HG02678 (cell line): ENCODE data around the gene DOCK3.
"Not testable (repeated sequence)": the region's sequence is repeated elsewhere in the genome, so short reads cannot be mapped to it uniquely, and the experiment has no call there.

ENCODE experiments used
- ATAC-seq: cut with Tn5 transposase; IDR thresholded peaks from one replicate; pipeline ENCODE4 v1.9.1; 2021; ENCODE audit warnings: mild to moderate bottlenecking, moderate library complexity; ENCODE audit not compliant: unreplicated experiment

The DOCK3 gene

GRCh38 chr3:50978586-50978985, 303.9 kb downstream of the DOCK3 start:
- ATAC-seq = not testable (repeated sequence)

GRCh38 chr3:50978991-50979667, 304.4 kb downstream of the DOCK3 start:
- ATAC-seq = no peak

DNA sequence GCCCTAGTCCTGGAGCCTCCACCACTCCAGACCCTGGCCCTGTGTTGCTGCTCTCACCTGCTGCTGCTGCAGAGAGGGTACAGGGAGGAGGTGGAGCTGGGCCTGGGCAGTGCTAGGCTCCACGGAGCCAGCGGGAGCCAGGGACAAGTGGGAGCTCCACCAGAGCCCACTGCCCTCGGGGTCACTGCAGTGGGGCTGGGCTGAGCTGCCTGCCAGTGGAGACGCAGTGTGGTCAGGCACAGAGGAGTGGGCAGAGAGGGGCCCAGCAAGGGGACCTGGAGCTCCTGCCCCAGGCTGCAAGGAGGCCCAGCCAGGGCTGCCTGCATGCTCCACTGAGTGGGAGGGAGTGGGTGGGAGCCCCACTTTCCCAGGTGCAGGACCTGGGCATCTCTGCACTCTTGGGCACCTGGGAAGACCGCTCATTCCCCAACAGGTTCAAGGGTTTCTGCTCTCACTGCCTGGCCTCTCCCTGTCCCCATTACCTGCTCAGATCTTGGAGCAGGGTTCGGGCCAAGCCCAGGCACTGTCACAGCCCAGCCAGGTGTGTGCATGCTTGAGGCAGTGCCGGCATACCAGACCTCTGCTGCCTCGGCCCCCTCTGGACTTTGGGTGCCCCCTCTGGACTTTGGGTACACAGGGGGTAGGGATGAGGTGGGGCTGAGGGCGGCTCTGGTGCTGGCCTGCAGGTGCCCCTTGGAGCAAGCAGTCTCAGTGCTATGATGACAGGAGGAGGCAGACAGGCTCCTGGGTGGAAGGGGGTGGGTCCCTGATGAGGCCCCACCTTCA, 308.0 kb downstream of the DOCK3 start:
- ATAC-seq = no peak

- ATAC-seq = no peak
These were observed 309.2 kb downstream of the DOCK3 start for GRCh38 chr3:50983887-50984286.

DNA sequence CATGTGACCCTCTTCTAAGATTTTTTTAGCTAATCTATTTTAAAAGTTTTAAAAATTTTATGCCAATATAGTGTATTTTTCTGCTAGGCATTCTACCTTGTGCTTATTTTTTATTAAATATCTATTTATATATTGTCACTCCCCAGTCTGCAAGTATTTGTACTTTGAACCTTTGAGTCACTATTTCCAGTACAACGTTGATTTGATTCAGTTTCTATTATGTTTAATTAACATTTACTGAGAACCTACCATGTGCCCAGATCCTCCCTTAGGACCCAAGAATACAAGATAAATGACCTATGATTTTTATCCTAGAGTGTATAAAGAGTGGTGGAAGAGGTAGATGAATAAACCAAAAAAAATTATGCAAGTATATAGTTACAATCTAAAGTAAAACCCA, 311.2 kb downstream of the DOCK3 start:
- no peak for ATAC-seq

DNA sequence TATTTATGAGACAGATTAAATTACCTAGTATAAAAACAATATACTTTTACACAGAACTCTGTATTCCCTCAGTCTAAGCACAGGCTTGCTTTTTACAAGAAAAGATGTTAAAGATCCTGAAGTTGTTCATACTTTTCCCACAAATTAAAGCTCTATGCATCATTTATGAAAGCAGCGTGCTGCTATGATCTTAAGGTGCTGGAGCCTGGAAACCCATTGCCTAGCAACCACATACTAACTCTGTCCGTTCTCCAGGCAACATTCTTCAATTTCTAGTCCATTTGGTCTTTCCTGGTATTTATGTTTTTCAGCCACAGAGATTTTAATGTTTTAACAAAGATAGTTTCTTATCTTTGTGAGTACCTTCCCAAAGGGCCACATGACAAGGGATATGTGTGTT, 312.0 kb downstream of the DOCK3 start:
- no peak for ATAC-seq

DNA sequence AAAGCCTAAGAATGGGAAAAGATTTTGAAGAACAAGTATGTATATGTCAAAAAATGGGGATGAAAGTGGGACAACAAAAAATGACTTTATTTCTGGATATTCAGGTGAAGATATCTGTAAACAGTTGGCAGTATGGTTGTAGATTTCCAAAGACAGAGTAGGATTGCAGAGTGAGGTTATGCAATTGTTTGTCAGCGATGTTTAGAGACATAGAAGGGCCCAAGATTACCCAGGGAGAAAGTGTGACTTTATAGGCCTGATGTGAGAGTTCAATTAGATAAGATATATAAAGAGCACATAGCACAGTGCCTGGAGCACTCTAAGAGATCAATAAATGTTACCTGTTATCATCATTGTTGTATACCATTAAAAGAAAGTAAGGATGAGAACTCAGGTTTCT, 319.8 kb downstream of the DOCK3 start:
- no peak for ATAC-seq

- ATAC-seq = no peak
These were observed 320.5 kb downstream of the DOCK3 start for GRCh38 chr3:50995085-50995824.

GRCh38 chr3:51002495-51002894, 327.8 kb downstream of the DOCK3 start:
- no peak for ATAC-seq

DNA sequence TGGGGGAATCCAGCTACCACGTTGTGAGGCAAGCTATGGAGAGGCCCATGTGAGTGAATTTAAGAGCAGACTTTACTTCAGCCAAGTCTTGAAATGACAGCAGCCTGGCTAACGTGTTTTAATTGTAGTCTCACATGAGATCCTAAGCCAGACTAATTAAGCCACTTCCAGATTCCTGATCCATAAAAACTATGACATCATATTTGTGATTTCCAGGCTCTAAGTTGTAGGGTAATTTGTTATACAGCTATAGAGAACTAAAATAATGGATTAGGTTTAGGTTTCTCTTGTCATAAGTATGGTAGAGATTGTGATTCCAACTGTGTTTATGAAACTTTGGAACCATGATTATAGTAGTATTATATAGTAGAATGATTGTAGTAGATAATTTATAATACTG, 329.5 kb downstream of the DOCK3 start:
- no peak for ATAC-seq

DNA sequence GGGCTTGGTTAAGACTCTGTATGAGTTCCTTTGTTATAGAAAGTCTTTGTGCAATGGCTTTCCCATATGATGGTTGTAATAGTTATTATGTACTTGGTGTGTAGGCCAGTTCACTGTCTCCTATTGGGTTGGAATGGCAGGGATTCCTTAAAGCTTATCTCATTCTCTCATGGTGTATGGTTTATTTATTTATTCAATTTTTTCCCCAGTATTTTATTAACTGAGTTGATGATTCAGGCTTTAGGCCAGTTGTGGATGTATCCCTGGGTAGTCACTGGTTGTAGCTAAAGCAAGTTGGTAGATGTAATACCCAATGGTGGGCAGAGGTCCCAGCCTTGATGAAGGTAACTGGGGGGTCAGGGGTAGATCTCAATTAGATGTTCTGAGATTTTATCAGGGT, 349.4 kb downstream of the DOCK3 start:
- no peak for ATAC-seq

DNA sequence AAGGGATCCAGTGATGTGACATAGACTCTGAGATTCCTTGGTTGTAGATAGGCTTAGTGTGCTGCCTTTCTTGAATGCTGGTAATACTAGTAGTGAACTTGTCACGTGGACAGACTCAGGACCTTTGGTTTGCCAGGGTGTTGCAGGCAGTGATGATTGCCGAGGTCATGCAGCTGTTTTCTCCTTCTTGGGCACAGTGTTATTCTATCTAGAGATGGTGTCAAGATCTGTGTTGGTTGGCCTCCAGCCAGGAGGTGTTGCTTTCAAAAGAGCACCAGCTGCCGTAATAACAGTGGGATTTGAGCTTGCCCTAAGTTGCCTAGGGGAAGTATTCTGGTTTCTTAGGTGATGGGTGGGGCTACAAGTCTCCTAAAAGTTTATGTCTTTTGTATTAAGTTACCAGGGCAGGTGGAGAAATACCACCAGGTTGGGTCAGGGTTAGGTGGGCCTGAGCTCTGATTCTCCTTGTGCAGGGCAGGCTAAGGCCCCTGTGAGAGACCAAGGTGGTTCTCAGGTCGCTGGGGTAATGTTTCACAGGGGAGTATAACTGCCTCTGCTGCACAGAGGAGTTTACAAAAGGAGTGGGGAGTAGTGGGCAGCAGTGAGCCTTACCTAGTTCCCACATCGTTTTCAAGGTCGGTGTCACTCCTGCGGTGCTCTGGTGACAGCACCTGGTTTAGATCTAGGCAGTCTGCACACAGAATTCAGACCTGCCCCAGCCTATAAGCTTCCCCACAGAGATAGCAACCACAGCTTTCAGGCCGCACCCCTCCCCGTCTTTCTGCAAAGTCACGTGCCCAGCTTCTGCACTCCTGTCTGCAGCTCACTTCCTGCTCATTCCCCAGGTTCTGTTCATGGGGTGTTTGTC, 350.3 kb downstream of the DOCK3 start:
- ATAC-seq = no peak

DNA sequence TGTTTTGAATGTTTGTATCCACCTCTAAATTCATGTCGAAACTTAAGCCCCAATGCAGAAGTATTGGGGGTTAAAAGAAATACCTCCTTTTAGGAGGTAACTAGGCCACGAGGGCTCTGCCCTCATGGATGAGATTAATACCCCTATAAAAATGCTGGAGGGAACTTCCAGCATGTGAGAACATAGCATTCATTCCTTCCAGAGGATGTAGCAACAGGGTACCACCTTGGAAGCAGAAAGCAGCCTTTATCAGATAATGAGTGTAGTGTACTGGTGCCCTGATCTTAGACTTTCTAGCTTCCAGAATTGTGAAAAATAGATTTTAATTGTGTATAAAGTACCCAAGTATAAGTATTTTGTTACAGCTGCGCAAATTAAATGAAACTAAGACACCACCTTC, 356.9 kb downstream of the DOCK3 start:
- ATAC-seq = no peak

GRCh38 chr3:51035630-51036029, 360.9 kb downstream of the DOCK3 start:
- no peak for ATAC-seq

DNA sequence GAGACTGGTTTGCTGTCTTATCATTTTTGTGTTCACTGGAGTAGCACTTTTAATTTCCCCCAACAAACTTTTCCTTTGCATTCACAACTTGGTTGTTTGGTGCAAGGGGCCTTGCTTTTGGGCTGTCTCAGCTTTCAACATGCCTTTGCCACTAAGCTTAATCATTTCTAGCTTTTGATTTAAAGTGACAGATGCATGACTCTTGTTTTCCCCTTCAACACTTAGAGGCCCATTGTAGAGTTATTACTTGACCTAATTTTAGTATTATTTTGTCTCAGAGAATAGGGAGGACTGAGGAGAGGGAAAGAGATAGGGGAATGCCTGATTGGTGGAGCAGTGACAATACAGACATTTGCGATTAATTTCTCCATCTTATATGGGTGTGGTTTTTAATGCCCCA, 370.3 kb downstream of the DOCK3 start:
- ATAC-seq = no peak

DNA sequence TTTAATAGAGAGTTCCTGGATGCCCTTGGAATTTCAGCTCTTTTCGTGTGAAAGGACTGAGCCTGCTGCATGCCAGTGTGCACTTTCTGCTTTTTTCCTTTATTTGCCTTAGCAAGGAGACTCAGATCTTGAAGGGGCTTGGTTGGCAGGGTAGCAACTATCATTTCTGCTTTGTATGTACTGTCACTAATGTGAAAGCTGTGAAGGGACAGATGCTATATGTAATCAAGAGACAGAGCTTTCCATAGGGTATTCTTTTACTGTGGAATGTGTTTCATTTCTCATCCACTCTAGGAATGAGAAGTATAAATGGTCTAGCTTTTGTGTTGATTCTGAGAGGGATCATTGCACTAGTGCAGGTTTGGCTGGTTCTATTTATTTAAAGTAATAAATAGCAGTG, 377.8 kb downstream of the DOCK3 start:
- ATAC-seq = no peak

GRCh38 chr3:51057121-51057520, 382.4 kb downstream of the DOCK3 start:
- ATAC-seq = no peak

GRCh38 chr3:51063053-51063452, 388.3 kb downstream of the DOCK3 start:
- no peak for ATAC-seq

GRCh38 chr3:51075221-51075775, 400.6 kb downstream of the DOCK3 start:
- no peak for ATAC-seq

DNA sequence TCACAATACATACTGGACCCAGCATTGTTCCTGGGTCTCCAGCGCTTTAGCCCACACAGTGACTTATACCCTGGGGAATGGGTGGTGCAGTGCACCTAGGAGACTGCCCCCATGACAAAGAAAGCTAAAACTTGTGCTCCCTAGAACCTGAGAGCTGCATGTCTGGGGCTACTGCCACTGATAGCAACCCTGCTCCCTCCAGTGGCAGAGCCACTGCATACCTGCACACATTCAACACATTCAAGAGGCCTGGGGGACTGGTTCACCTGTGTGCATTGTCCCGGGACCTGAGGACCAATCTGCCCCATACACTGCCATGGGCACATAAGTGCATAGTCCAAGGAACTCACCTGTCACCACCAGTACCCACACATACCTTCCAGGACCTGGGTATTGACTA, 407.6 kb downstream of the DOCK3 start:
- no peak for ATAC-seq

DNA sequence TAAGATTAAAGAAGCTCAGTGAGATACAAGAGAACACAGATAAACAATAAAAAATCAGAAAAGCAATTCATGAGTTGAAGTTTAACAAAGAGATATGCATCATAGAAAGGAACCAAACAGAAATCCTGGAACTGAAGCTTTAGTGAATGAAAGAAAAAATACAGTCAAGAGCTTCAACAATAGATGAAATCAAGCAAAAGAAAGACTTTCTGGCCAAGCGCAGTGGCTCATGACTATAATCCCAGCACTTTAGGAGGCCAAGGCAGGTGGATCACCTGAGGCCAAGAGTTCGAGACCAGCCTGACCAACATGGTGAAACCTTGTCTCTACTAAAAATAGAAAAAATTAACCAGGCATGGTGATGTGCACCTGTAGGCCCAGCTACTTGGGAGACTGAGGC, 408.8 kb downstream of the DOCK3 start:
- ATAC-seq = no peak
